Putamen (tissue), 1 donor: ENCODE measurements around the gene SLC47A1.

Source experiments
- DNase-seq: peaks from one replicate; pipeline ENCODE4 v3.0.0-alpha.2; 2016; ENCODE audit warnings: low spot score

The SLC47A1 gene

GRCh38 chr17:19610879-19611278, 77.2 kb downstream of the SLC47A1 start:
- no peak for DNase-seq

GRCh38 chr17:19613979-19614378, 80.3 kb downstream of the SLC47A1 start:
- DNase-seq: no peak

DNA sequence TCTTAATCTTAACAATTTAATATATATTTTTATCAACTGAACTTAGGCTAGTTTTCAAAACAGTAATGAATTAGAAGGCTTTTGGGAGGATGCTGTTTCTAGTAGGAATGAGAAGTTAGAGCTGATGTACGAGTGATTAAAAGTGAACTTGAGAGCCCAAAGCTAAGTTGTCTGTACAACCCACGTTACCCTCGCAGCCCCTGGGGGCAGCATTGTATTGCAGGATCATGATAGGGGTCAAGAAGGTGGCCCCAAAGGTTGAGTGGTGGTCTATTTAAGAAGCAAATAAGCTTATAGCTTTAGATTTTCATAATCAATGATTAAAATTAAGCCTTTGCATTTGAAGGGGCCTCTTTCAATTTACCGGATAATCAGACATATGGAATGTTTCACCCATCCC, 81.2 kb downstream of the SLC47A1 start:
- no peak for DNase-seq

DNA sequence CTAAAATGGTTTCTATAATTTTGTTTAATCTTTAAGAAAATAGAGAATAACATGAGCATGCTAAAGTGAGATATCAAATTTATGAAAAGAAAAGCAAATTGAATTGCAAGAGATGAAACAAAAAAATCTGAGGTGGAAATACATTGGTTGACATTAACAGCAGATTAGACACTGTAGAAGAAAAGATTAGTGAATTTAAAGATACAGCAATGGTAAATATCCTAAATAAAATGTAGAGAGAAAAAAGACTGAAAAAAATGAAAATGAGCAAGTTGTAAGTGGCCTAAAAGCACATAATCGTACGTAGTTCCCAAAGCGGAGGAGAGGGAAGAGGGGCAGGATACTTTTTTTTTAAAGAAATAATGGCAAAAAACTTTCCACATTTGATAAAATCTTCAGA, 84.4 kb downstream of the SLC47A1 start:
- no peak for DNase-seq

DNA sequence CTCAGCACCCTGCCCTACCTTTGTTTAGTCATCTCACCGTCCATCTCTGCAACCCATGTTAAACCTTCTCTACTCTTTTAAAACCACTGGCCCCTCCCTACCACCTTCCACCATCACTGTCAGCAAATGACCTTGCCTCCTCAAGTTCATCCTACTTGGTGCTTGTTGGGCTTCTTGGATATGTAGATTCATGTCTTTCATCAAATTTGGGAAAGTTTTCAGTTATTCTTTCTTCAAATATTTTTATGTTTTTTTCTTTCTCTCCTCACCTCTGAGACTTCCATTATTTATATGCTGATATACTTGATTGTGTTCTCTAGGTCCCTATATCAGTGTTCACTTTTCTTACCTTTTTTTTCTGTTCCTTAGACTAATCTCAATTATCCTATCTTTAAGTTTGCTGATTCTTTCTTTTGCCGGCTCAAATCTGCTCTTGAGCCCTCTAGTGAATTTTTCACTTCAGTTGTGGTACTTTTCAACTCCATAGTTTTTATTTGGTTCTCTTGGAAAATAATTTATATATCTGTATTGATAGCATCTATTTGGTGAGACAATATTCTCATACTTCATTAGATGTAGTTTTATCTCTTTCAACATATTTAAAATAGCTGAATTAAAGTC, 86.2 kb downstream of the SLC47A1 start:
- DNase-seq: no peak

- no peak for DNase-seq
Measured at GRCh38 chr17:19621697-19622096, 88.0 kb downstream of the SLC47A1 start.

- no peak for DNase-seq
Measured at GRCh38 chr17:19626079-19626478, 92.4 kb downstream of the SLC47A1 start.
